ENCODE data around the gene RAI14.

- TF ChIP-seq POLR2AphosphoS5 (IDR thresholded peaks at IDR 0.05), result no peak
- no peak for TF ChIP-seq CTCF (IDR thresholded peaks at IDR 0.05)
These were observed 35.2 kb downstream of the RAI14 start for GRCh38 chr5:34691326-34691725.
